GM04504 (cell line): ENCODE measurements around the gene MLYCD.
A peak's percentile ranks its signal among the peaks of the same experiment; 100 is the strongest.

ENCODE experiments used
- DNase-seq: peaks from one replicate; pipeline ENCODE4 v3.0.0-alpha.2; 2012; ENCODE audit warnings: low read depth

Gene MLYCD

DNA sequence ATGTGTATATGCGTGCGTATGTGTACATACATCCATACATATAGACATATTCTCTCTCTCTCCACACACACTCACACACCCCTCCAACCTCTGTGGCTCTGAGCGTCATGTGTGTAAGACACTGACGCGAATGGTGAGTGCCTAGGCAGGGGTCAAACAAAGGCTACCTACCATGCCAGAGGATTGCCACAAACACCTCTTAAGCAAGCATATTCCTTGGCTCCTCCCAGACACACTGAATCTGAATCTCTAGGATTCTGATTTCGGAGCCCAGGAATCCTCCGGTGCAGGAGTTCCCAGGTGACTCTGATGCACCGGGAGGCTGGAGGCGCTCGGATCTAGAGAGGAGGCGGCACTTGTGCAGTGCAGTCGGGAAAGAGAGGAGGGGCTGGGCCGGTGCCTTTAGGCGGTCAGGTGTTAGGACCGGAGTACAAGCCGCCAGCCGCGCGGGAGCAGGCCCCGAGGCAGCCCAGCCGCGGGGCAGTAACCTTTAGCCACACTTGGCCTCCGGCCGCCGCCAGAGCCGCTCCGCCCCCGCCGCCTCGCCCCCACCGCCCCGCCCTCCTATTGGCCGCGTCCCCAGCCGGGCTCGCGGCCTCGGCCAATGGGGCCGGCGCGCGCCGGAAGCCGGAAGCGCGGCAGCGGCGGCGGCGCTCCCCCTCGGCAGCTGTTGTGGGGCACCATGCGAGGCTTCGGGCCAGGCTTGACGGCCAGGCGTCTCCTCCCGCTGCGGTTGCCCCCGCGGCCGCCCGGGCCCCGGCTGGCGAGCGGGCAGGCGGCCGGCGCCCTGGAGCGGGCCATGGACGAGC, at the start of gene MLYCD:
TSS of gene MLYCD (plus strand) at position 653 of the 809 bp plus-strand sequence. CDS start at position 683, 30 bp downstream.
- peak; percentile 56 for DNase-seq

- no peak for DNase-seq
Measured at GRCh38 chr16:83849421-83849820, 49.5 kb upstream of the MLYCD start.

DNA sequence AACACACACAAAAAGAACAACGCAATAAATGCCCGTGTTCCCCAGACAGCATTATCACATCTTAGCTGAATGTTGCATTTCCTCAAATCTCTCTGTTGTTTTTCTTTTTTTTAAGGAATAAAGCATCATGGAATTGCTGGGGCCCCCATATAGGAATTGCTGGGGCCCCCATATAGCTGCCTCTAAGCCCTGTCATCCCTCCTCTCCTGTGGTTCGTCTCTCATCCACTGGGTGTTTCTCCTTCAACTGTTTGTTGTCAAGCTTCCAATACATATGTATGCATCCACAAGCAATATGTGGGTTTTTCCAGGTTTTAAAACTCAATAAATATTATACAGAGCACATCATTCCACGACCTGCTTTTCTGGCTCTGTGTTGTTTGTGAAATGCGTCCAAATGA, 48.0 kb upstream of the MLYCD start:
- DNase-seq: no peak

- no peak for DNase-seq
Measured at GRCh38 chr16:83851473-83851872, 47.4 kb upstream of the MLYCD start.

- no peak for DNase-seq
Measured at GRCh38 chr16:83852774-83853173, 46.1 kb upstream of the MLYCD start.

DNA sequence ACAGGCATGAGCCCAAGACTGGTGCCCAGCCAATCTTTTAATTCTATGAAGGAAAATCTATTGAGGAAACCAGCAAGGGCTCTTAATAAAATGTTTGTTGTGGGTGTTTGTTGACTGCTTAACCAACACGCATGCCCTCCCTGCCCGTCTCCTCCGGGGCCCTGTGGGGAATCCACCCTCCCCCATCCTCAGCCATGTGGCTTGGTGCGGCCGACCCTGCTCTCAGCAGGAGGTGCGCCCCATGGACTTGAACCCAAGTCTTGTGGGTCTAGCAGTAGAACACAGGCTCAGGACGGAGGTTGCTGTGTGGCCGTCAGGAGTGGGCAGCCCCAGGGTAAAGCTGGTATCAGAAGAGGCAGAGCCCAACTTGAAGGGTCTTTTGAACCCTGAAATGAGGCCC, 45.1 kb upstream of the MLYCD start:
- DNase-seq: no peak

- no peak for DNase-seq
Measured at GRCh38 chr16:83854420-83854819, 44.5 kb upstream of the MLYCD start.

DNA sequence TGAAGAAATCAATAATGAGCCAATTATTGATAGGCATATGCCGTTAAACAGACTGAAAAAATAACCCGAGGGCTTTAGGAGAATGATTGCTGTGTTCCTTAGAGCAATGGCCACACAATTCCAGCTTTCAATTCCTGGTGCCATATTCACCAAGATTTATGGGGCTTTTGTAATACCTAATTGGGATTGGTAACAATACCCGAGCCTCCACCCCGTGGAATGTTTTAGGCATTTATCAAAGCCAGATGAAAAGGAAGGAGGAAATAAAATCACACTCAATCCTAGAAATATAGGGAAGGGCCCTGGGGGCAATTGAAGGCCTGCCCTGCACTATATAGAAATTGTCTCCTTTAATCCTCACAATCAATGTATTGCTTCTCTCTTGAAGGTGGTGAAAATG, 42.1 kb upstream of the MLYCD start:
- DNase-seq: no peak

- DNase-seq: no peak
Measured at GRCh38 chr16:83859265-83859664, 39.6 kb upstream of the MLYCD start.

DNA sequence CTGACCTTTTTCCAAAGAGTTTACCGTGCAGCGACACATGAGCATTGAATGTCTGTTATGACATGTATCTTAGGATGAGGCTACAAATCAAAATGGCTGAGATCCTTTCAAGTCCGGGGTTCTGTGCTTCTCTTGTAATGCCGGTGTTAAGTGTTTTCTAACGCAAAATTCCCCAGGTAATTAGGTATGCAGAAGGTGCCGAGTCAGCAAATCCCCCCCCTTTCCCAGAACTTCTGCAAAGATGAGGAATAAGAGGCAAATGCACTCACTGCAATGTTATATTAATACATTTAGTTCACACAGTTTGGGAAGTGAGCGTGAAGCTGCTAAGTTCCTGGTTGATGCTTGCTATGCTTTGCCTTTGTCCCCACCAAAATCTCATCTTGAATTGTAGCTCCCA, 36.3 kb upstream of the MLYCD start:
- no peak for DNase-seq

GRCh38 chr16:83863682-83864081, 35.2 kb upstream of the MLYCD start:
- DNase-seq: no peak

DNA sequence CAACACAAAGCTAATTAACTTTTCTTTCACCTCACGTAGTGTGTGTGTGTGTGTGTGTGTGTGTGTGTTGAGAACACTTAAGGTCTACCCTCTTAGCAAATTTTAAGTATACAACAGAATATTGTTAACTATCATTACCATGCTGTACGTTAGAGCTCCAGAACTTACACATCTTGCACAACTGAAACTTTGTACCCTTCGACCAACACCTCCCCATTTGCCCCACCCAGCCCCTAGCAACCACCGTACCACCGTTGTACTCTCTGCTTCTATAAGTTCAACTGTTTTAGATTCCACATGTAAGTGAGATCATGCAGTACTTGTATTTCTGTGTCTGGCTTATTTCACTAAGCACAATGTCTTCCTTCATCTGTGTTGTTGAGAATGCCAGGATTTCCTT, 28.1 kb upstream of the MLYCD start:
- DNase-seq: no peak

- no peak for DNase-seq
Measured at GRCh38 chr16:83878838-83879237, 20.1 kb upstream of the MLYCD start.

DNA sequence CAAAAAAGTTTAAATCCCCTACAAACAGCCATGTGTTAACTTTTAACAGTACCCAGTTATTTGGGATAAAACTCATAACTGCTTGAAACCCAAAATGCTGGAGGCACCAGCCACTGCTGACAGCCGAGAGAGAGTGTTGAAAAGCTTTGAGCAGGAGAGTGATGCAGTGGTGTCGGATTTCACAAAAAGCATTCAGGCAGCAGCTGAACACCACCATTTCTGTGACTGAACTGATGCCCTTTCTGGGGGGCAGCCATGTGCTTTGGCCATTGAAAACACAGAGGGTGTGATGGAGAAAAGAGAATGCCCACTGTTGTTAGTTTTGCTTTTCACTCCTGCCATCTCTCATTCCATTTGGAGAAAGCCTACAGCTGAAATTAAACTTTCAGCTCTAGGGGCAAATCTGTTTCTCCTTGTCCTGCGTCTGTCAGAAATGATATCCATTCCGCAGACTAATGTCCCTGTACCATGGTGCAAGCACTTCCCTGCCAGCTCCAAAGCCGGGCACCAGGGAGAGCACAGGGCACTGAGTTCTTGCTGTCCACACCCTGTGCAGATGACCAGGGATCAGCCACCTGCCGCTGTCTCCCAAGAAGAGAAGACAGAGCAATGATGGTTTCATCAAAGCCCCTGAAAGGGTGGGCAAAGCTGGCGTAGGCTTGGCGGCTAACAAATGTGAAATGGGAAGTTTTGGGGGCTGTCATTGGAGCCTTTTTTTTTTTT, 16.6 kb upstream of the MLYCD start:
- no peak for DNase-seq

GRCh38 chr16:83886199-83886971, 12.5 kb upstream of the MLYCD start:
- no peak for DNase-seq

- no peak for DNase-seq
Measured at GRCh38 chr16:83887080-83887479, 11.8 kb upstream of the MLYCD start.

DNA sequence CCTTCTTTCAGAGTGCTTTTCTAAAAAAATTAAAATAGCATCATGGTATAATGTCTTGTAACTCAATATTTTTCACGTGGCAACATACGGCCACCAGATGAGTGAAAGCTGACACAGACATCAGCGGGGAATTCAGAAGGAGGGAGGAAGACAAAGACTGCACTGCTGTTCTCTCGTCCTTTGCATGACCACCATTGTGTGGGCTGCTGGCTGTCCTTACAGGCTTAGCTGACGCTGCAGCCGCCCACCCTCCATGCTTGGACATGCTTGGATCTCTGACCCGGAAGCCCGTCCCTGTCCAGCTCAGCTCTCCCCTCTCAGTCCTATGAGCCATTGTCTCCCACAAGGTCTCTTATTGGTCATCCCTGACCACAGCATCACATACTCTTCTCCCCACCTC, 11.4 kb upstream of the MLYCD start:
- no peak for DNase-seq

- DNase-seq: no peak
Measured at GRCh38 chr16:83888672-83889044, 10.3 kb upstream of the MLYCD start.

DNA sequence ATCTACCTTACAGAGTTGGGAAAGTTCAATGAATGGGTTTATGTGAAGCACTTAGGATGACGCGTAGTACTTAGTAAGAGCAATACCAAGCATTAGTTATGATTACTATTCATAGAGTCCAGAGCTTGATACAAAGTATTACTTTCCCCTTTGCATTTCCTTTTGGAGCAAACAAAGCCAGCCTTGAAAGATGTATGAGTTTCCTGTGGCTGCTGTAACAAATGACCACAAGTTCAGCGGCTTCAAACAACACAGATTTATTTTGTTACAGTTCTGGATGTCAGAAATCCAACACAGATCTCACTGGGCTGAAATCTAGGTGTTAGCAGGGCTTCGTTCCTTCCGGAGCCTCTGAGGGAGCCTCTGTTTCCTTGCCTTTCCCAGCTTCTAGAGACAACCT, 8.6 kb upstream of the MLYCD start:
- DNase-seq: no peak

DNA sequence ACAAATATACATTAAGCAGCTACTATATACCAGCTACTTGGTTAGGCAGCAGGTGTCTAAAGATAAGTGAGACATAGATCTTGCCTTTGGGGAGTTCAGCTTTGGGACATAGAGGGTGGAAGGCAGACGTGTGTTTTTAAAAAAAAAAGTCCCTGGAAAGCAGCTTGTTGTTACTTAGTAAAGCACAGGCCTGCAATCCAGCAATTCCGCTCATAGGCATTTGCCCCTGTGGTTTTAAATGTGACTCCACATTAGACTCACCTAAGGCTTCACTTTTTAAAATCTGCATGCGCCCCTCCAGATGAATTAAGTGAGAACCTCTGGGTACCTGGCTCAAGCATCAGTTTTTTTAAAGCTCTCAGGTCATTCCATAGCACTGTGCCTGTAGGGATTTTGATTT, 7.2 kb upstream of the MLYCD start:
- no peak for DNase-seq

DNA sequence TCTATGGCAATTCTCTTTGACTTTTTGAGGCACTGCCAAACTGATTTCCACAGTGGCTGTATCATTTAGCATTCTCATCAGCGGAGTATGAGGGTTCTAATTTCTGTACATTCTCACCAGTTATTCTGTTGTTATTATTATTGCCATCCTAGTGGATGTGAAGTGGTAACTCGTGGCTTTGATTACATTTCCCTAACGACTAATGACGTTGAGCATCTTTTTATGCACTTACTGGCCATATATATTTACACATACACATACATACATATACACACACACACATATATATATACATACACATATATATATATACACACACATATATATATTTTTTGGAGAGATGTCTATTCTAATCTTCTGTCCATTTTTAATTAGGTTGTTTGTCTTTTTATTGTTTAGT, 3.7 kb upstream of the MLYCD start:
- DNase-seq: no peak

- DNase-seq: no peak
Measured at GRCh38 chr16:83895942-83896341, 3.0 kb upstream of the MLYCD start.
